OCI-LY1 (cell line): ENCODE measurements around the gene SLC27A2.

Experiments
- H2AFZ ChIP-seq: fragments of 200-600 bp; sonication (generic), shearing (Covaris generic); 2 replicates; pipeline ENCODE4 v1.6.0; 2014; ENCODE audit warnings: antibody characterized with exemption, mild to moderate bottlenecking, low read length
- H3F3A ChIP-seq: fragments of 200-600 bp; sonication (generic), shearing (Covaris generic); 2 replicates; pipeline ENCODE4 v1.6.0; 2014; ENCODE audit warnings: mild to moderate bottlenecking, antibody characterized with exemption, low read length, moderate library complexity; ENCODE audit not compliant: insufficient read depth
- H3K27ac ChIP-seq: fragments of 200-600 bp; sonication (generic); 2 replicates; pipeline ENCODE4 v1.5.1; 2014; ENCODE audit warnings: low read length, mixed run types, mild to moderate bottlenecking, low read depth; ENCODE audit not compliant: poor library complexity, severe bottlenecking
- H3K27me3 ChIP-seq: fragments of 200-600 bp; sonication (generic); 2 replicates; pipeline ENCODE4 v1.6.0; 2014; ENCODE audit warnings: antibody characterized with exemption, mild to moderate bottlenecking, low read length, moderate library complexity; ENCODE audit not compliant: insufficient read depth
- H3K36me3 ChIP-seq: fragments of 200-600 bp; sonication (generic); 2 replicates; pipeline ENCODE4 v1.6.1; 2014; ENCODE audit warnings: mild to moderate bottlenecking, antibody characterized with exemption, low read length, moderate library complexity, mixed read lengths; ENCODE audit not compliant: insufficient read depth
- H3K4me1 ChIP-seq: fragments of 200-600 bp; sonication (generic); 2 replicates; pipeline ENCODE4 v1.5.1; 2014; ENCODE audit warnings: mild to moderate bottlenecking, low read length, moderate library complexity; ENCODE audit not compliant: insufficient read depth, severe bottlenecking
- H3K4me2 ChIP-seq: fragments of 200-600 bp; sonication (generic), shearing (Covaris generic); 2 replicates; pipeline ENCODE4 v1.6.1; 2014; ENCODE audit warnings: low read length
- H3K4me3 ChIP-seq: fragments of 200-600 bp; sonication (generic); 2 replicates; pipeline ENCODE4 v1.5.1; 2014; ENCODE audit warnings: low read length, low read depth, mild to moderate bottlenecking, mixed read lengths; ENCODE audit not compliant: poor library complexity, severe bottlenecking
- H3K79me2 ChIP-seq: fragments of 200-600 bp; shearing (Covaris generic); 2 replicates; pipeline ENCODE4 v1.6.1; 2016; ENCODE audit warnings: mixed run types, low read length, mixed read lengths; ENCODE audit not compliant: insufficient read depth
- H3K9ac ChIP-seq: fragments of 200-600 bp; sonication (generic), shearing (Covaris generic); 2 replicates; pipeline ENCODE4 v1.6.1; 2014; ENCODE audit warnings: mild to moderate bottlenecking, low read length, mixed read lengths
- H3K9me2 ChIP-seq: fragments of 200-600 bp; sonication (generic), shearing (Covaris generic); 2 replicates; pipeline ENCODE4 v1.6.1; 2014; ENCODE audit warnings: low read depth, mild to moderate bottlenecking, low read length, mixed read lengths
- H3K9me3 ChIP-seq: fragments of 200-600 bp; shearing (Covaris generic); 2 replicates; pipeline ENCODE4 v1.6.1; 2014; ENCODE audit warnings: low read length, mixed read lengths
- H4K20me1 ChIP-seq: fragments of 200-600 bp; sonication (generic), shearing (Covaris generic); 2 replicates; pipeline ENCODE4 v1.6.0; 2016; ENCODE audit warnings: mild to moderate bottlenecking, low read length; ENCODE audit not compliant: insufficient read depth
- EZH2 ChIP-seq: fragments of 200-600 bp; sonication (generic), shearing (Covaris generic); IDR thresholded peaks from 2 replicates; pipeline ENCODE4 v1.8.0; 2017; ENCODE audit warnings: borderline replicate concordance, mixed run types, mild to moderate bottlenecking, antibody characterized with exemption, low read length, moderate library complexity, mixed read lengths
- TF ChIP-seq, protein P1 (sequence below): fragments of 200-600 bp; sonication (generic), shearing (Covaris generic); IDR thresholded peaks from 2 replicates; pipeline ENCODE4 v1.5.1; 2017; ENCODE audit warnings: mild to moderate bottlenecking, antibody characterized with exemption, low read length, moderate library complexity, mixed read lengths

Gene SLC27A2

DNA sequence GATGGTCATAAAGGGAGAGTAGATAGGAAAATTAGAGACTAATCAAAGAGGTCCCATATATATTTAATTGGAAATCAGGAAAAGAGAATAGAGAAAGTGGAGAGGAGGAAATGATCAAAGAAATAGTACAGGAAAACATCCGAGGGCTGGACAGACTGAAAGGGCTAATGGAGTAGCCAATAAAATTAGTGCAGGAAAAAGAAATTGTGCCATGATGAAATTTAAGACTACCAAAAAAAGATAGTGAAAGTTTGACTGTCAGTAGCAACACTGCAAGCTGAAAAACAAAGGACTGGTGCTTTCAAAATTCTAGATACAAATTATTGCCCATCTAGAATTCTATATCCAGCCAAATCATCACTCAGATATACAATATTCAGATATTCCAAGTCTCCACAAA lies 36.3 kb downstream of the SLC27A2 start:
- Histone ChIP-seq H3K9me3 (no peaks in the 10 kb centered on the region), H3K36me3 (no peaks in the 10 kb centered on the region), H3K4me2 (no peak overlapping the region), H3K79me2 (no peaks in the 10 kb centered on the region), H4K20me1 (no peaks in the 10 kb centered on the region), H3K9me2 (no peaks in the 10 kb centered on the region), H3K27me3 (no peaks in the 10 kb centered on the region), H2AFZ (no peak overlapping the region), H3F3A (no peaks in the 10 kb centered on the region), H3K9ac (no peak overlapping the region), H3K27ac (no peak overlapping the region), H3K4me1 (no peaks in the 10 kb centered on the region), H3K4me3 (no peak overlapping the region)
- TF ChIP-seq, protein P1, sequence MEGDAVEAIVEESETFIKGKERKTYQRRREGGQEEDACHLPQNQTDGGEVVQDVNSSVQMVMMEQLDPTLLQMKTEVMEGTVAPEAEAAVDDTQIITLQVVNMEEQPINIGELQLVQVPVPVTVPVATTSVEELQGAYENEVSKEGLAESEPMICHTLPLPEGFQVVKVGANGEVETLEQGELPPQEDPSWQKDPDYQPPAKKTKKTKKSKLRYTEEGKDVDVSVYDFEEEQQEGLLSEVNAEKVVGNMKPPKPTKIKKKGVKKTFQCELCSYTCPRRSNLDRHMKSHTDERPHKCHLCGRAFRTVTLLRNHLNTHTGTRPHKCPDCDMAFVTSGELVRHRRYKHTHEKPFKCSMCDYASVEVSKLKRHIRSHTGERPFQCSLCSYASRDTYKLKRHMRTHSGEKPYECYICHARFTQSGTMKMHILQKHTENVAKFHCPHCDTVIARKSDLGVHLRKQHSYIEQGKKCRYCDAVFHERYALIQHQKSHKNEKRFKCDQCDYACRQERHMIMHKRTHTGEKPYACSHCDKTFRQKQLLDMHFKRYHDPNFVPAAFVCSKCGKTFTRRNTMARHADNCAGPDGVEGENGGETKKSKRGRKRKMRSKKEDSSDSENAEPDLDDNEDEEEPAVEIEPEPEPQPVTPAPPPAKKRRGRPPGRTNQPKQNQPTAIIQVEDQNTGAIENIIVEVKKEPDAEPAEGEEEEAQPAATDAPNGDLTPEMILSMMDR, result no peak
- TF ChIP-seq EZH2, result no peak

- Histone ChIP-seq H3K9me3 (no peaks in the 10 kb centered on the region), H3K9me2 (no peaks in the 10 kb centered on the region), H3K36me3 (no peaks in the 10 kb centered on the region), H3F3A (no peaks in the 10 kb centered on the region), H3K4me3 (no peak overlapping the region), H4K20me1 (no peaks in the 10 kb centered on the region), H3K9ac (no peak overlapping the region), H3K4me1 (no peaks in the 10 kb centered on the region), H3K4me2 (no peak overlapping the region), H2AFZ (no peak overlapping the region), H3K27me3 (no peaks in the 10 kb centered on the region), H3K79me2 (no peaks in the 10 kb centered on the region), H3K27ac (no peak overlapping the region)
- TF ChIP-seq, protein P1, result no peak
- no peak for TF ChIP-seq EZH2
These were observed 36.7 kb downstream of the SLC27A2 start for GRCh38 chr15:50218691-50219090.

- H3K9me2 ChIP-seq, result no peaks in the 10 kb centered on the region
- H3K27me3 ChIP-seq, result no peaks in the 10 kb centered on the region
- no peak overlapping the region for H2AFZ ChIP-seq
- H3K27ac ChIP-seq, result no peak overlapping the region
- no peaks in the 10 kb centered on the region for H4K20me1 ChIP-seq
- H3K79me2 ChIP-seq, result no peaks in the 10 kb centered on the region
- H3K4me1 ChIP-seq, result no peaks in the 10 kb centered on the region
- no peak overlapping the region for H3K9ac ChIP-seq
- H3K4me3 ChIP-seq, result no peak overlapping the region
- H3K9me3 ChIP-seq, result no peaks in the 10 kb centered on the region
- H3F3A ChIP-seq, result no peaks in the 10 kb centered on the region
- TF ChIP-seq EZH2, result no peak
- TF ChIP-seq, protein P1, result no peak
- no peaks in the 10 kb centered on the region for H3K36me3 ChIP-seq
- no peak overlapping the region for H3K4me2 ChIP-seq
These were observed 37.8 kb downstream of the SLC27A2 start for GRCh38 chr15:50219820-50220219.
